Activated effector memory CD4-positive, alpha-beta T cell treated with Interleukin-2 at 50 U/mL for 16 hours (primary cell): Measurements from ENCODE around the gene TNC.
"Not testable (repeated sequence)": the region's sequence is repeated elsewhere in the genome, so short reads cannot be mapped to it uniquely, and the experiment has no call there.

Source experiments
- DNase-seq: peaks from one replicate; pipeline ENCODE4 v3.0.0-alpha.2; 2020

Gene TNC

GRCh38 chr9:115133649-115134048, 15.7 kb upstream of the TNC start:
- no peak for DNase-seq

- no peak for DNase-seq
These were observed 14.7 kb upstream of the TNC start for GRCh38 chr9:115132648-115133047.

GRCh38 chr9:115130176-115130575, 12.2 kb upstream of the TNC start:
- DNase-seq: no peak

GRCh38 chr9:115128726-115129125, 10.8 kb upstream of the TNC start:
- not testable (repeated sequence) for DNase-seq

GRCh38 chr9:115127191-115127817, 9.3 kb upstream of the TNC start:
- no peak for DNase-seq

- no peak for DNase-seq
These were observed 8.4 kb upstream of the TNC start for GRCh38 chr9:115126404-115126803.

- no peak for DNase-seq
These were observed 5.0 kb upstream of the TNC start for GRCh38 chr9:115122937-115123336.

GRCh38 chr9:115121181-115121580, 3.2 kb upstream of the TNC start:
- DNase-seq: no peak

- DNase-seq: no peak
These were observed 892 bp upstream of the TNC start for GRCh38 chr9:115118879-115119218.

- no peak for DNase-seq
These were observed 1.3 kb downstream of the TNC start for GRCh38 chr9:115116421-115117284.

- no peak for DNase-seq
These were observed 2.0 kb downstream of the TNC start for GRCh38 chr9:115115924-115116323.

GRCh38 chr9:115115117-115115880, 2.7 kb downstream of the TNC start:
- DNase-seq: no peak

- no peak for DNase-seq
These were observed 3.4 kb downstream of the TNC start for GRCh38 chr9:115114546-115114945.

- no peak for DNase-seq
These were observed 3.9 kb downstream of the TNC start for GRCh38 chr9:115114084-115114483.

GRCh38 chr9:115111874-115112273, 6.1 kb downstream of the TNC start:
- DNase-seq: no peak

- DNase-seq: no peak
These were observed 8.5 kb downstream of the TNC start for GRCh38 chr9:115109486-115109885.

GRCh38 chr9:115107701-115108100, 10.3 kb downstream of the TNC start:
- DNase-seq: no peak

- DNase-seq: no peak
These were observed 11.3 kb downstream of the TNC start for GRCh38 chr9:115106642-115107041.

GRCh38 chr9:115106001-115106400, 12.0 kb downstream of the TNC start:
- no peak for DNase-seq

- no peak for DNase-seq
These were observed 13.0 kb downstream of the TNC start for GRCh38 chr9:115104908-115105307.

- no peak for DNase-seq
These were observed 14.0 kb downstream of the TNC start for GRCh38 chr9:115103746-115104477.

- DNase-seq: no peak
These were observed 18.1 kb downstream of the TNC start for GRCh38 chr9:115099901-115100300.
